ENCODE measurements around the gene NKX6-1.

Gene NKX6-1

GRCh38 chr4:84498935-84499623, at the start of gene NKX6-1:
TSS of gene NKX6-1 (minus strand) at chr4:84499292. CDS start at chr4:84498228, 1,064 bp downstream.
- DNase-seq = no peak

- DNase-seq = no peak
These were observed 48.1 kb upstream of the NKX6-1 start for GRCh38 chr4:84547211-84547610.

GRCh38 chr4:84545093-84545492, 46.0 kb upstream of the NKX6-1 start:
- DNase-seq = no peak

GRCh38 chr4:84535901-84536300, 36.8 kb upstream of the NKX6-1 start:
- no peak for DNase-seq

- DNase-seq = no peak
These were observed 32.6 kb upstream of the NKX6-1 start for GRCh38 chr4:84531689-84532088.

GRCh38 chr4:84530871-84531270, 31.8 kb upstream of the NKX6-1 start:
- DNase-seq = no peak

GRCh38 chr4:84530454-84530853, 31.4 kb upstream of the NKX6-1 start:
- DNase-seq = no peak

GRCh38 chr4:84529169-84529751, 30.2 kb upstream of the NKX6-1 start:
- DNase-seq = peak in 1 of 2 donors; percentile 26

- no peak for DNase-seq
These were observed 28.3 kb upstream of the NKX6-1 start for GRCh38 chr4:84527391-84527790.

GRCh38 chr4:84515075-84515474, 16.0 kb upstream of the NKX6-1 start:
- DNase-seq = no peak

GRCh38 chr4:84512277-84512676, 13.2 kb upstream of the NKX6-1 start:
- DNase-seq = no peak

GRCh38 chr4:84511703-84512102, 12.6 kb upstream of the NKX6-1 start:
- DNase-seq = no peak

- DNase-seq = no peak
These were observed 8.8 kb upstream of the NKX6-1 start for GRCh38 chr4:84507941-84508340.

GRCh38 chr4:84504821-84505220, 5.7 kb upstream of the NKX6-1 start:
- no peak for DNase-seq

GRCh38 chr4:84503495-84504437, 4.7 kb upstream of the NKX6-1 start:
- peak in 1 of 2 donors; percentile 36 for DNase-seq

GRCh38 chr4:84502955-84503373, 3.9 kb upstream of the NKX6-1 start:
- DNase-seq = no peak

GRCh38 chr4:84502333-84502954, 3.4 kb upstream of the NKX6-1 start:
- DNase-seq = no peak

- DNase-seq = no peak
These were observed 2.7 kb upstream of the NKX6-1 start for GRCh38 chr4:84501721-84502267.

GRCh38 chr4:84501202-84501503, 2.1 kb upstream of the NKX6-1 start:
- no peak for DNase-seq

GRCh38 chr4:84500386-84501201, 1.5 kb upstream of the NKX6-1 start:
- no peak for DNase-seq

- DNase-seq = no peak
These were observed 511 bp upstream of the NKX6-1 start for GRCh38 chr4:84499624-84499982.
